Endodermal cell (in vitro differentiated cells): ENCODE results near the gene DGLUCY. TPM values are rescaled to one million over a fixed set of nuclear protein-coding genes. Genes with fewer than 3 reads are reported as not detected.
"Not testable (repeated sequence)": the region's sequence is repeated elsewhere in the genome, so short reads cannot be mapped to it uniquely, and the experiment has no call there.

Experiments used
- DNase-seq: peaks from one replicate; pipeline ENCODE4 v3.0.0-alpha.2; 2017
- H3K27ac ChIP-seq: 2 replicates; pipeline ENCODE4 v1.5.1; 2013; ENCODE audit warnings: mild to moderate bottlenecking, low read depth, low read length, moderate library complexity
- H3K27me3 ChIP-seq: 2 replicates; pipeline ENCODE4 v1.6.1; 2013; ENCODE audit warnings: mild to moderate bottlenecking, low read length, moderate library complexity; ENCODE audit not compliant: insufficient read depth, control insufficient read depth, poor library complexity, severe bottlenecking
- H3K36me3 ChIP-seq: 2 replicates; pipeline ENCODE4 v1.7.0; 2013; ENCODE audit warnings: mild to moderate bottlenecking, low read length, moderate library complexity; ENCODE audit not compliant: control insufficient read depth, insufficient read depth
- H3K4me1 ChIP-seq: one replicate; pipeline ENCODE4 v1.7.0; 2013; ENCODE audit warnings: low read length; ENCODE audit not compliant: control insufficient read depth, insufficient read depth
- H3K4me3 ChIP-seq: 2 replicates; pipeline ENCODE4 v1.5.1; 2013; ENCODE audit warnings: mild to moderate bottlenecking, low read length, moderate library complexity
- H3K9ac ChIP-seq: 2 replicates; pipeline ENCODE4 v1.6.1; 2013; ENCODE audit warnings: mild to moderate bottlenecking, low read length, moderate library complexity; ENCODE audit not compliant: poor library complexity, severe bottlenecking; ENCODE audit errors: extremely low read depth
- H3K9me3 ChIP-seq: 2 replicates; pipeline ENCODE4 v1.6.1; 2013; ENCODE audit warnings: mild to moderate bottlenecking, low read length, moderate library complexity; ENCODE audit not compliant: control insufficient read depth
- H3K27ac Mint-ChIP-seq: 2 replicates; pipeline ENCODE4 v1.8.0; 2020; ENCODE audit warnings: mixed read lengths
- H3K27me3 Mint-ChIP-seq: 2 replicates; pipeline ENCODE4 v1.8.0; 2021; ENCODE audit warnings: mild to moderate bottlenecking, mixed read lengths; ENCODE audit not compliant: insufficient read depth
- H3K36me3 Mint-ChIP-seq: 2 replicates; pipeline ENCODE4 v1.8.0; 2020; ENCODE audit warnings: low read depth, mixed read lengths
- H3K4me1 Mint-ChIP-seq: 2 replicates; pipeline ENCODE4 v1.8.0; 2020; ENCODE audit warnings: mixed read lengths
- H3K4me3 Mint-ChIP-seq: 2 replicates; pipeline ENCODE4 v1.8.0; 2020; ENCODE audit warnings: mild to moderate bottlenecking, moderate library complexity, mixed read lengths
- H3K9me3 Mint-ChIP-seq: 2 replicates; pipeline ENCODE4 v1.8.0; 2020; ENCODE audit warnings: mild to moderate bottlenecking, mixed read lengths
- CTCF ChIP-seq: fragments of 200-600 bp; sonication (generic); conservative IDR thresholded peaks from 2 replicates; pipeline ENCODE4 v1.5.0; 2021; ENCODE audit warnings: antibody characterized with exemption, mild to moderate bottlenecking
- WGBS, 2 experiments: methylation state at CpG; one replicate each; pipeline versions ENCODE4 v1.1.5 to v1.1.7; 2013; ENCODE audit warnings: missing lambda C conversion rate in 2 of 2, mixed read lengths in 1 of 2; ENCODE audit not compliant: insufficient coverage in 1 of 2, insufficient read length in 1 of 2; 5-methylcytosine and 5-hydroxymethylcytosine counted together
- total RNA-seq, 2 donors: library from RNA; stranded (reverse); fragmentation: NEBNext Ultra II Directional in 1 of 2; extraction: Animal tissue kit (Norgen Biotek cat#: 25700) in 1 of 2; gene quantifications; 2 replicates in 1 of 2; 3 replicates in 1 of 2; pipeline ENCODE4 v1.2.1, GENCODE V29; 2021

Gene DGLUCY
- total RNA-seq, 2 donors from 2014 or later = 26.7 to 33.9 TPM

DNA sequence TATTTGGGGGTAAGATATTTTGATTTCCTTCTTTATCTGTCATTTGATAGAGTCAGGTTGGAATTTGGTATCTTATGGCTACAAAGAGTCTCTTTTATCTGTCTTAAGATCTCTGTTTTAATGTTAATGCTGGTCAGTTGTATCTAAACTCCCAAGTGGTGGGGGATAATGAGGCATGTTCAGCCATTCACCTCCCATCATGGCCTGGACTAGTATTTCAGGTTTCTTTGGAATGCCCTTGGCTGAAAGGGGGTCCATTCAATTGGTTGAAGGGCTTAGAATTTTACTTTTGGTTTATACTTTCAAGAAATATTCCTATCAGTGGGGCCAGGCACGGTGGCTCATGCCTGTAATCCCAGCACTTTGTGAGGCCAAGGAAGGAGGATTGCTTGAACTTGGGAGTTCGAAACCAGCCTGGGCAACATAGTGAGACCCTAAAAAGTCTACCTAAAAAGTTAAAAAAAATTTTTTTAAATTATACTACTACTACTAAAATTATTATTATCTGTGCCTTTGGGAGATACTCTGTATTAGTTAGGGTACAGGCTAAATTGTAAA is 4.7 kb downstream of the DGLUCY start:
- Histone ChIP-seq H3K9me3 (peaks cover 7% of the 10 kb centered on the region), H3K4me1 (peaks cover 10% of the 10 kb centered on the region), H3K4me3 (peak overlapping the region; percentile 13), H3K36me3 (no peaks in the 10 kb centered on the region), H3K27ac (no peak overlapping the region), H3K9ac (no peak overlapping the region), H3K27me3 (no peaks in the 10 kb centered on the region)
- Mint-ChIP-seq H3K4me1 (peaks cover 25% of the 10 kb centered on the region), H3K9me3 (peaks cover 4% of the 10 kb centered on the region), H3K27ac (no peak overlapping the region), H3K27me3 (no peaks in the 10 kb centered on the region), H3K36me3 (peaks cover 26% of the 10 kb centered on the region), H3K4me3 (no peak overlapping the region)
- DNase-seq = no peak
- no peak for TF ChIP-seq CTCF
- 89% methylated on average over 2 of the region's 2 CpGs; no CpG with 5 or more reads in 1 of the 2 experiments for WGBS, 2 experiments

- H3K4me1 Mint-ChIP-seq = peaks cover 13% of the 10 kb centered on the region
- Histone ChIP-seq H3K9me3 (peaks cover 7% of the 10 kb centered on the region), H3K36me3 (no peaks in the 10 kb centered on the region), H3K27me3 (no peaks in the 10 kb centered on the region), H3K4me3 (no peak overlapping the region), H3K9ac (no peak overlapping the region), H3K27ac (no peak overlapping the region), H3K4me1 (peaks cover 2% of the 10 kb centered on the region)
- peaks cover 4% of the 10 kb centered on the region for H3K9me3 Mint-ChIP-seq
- TF ChIP-seq CTCF = no peak
- no peak overlapping the region for H3K4me3 Mint-ChIP-seq
- H3K36me3 Mint-ChIP-seq = peaks cover 30% of the 10 kb centered on the region
- 91 to 98% methylated on average over 6 to 8 of the region's 8 CpGs for WGBS, 2 experiments
- H3K27me3 Mint-ChIP-seq = no peaks in the 10 kb centered on the region
- no peak for DNase-seq
- no peak overlapping the region for H3K27ac Mint-ChIP-seq
These were observed 5.9 kb downstream of the DGLUCY start for GRCh38 chr14:91119556-91120311.

- Histone ChIP-seq H3K9me3 (peaks cover 11% of the 10 kb centered on the region), H3K4me3 (no peak overlapping the region), H3K36me3 (no peaks in the 10 kb centered on the region), H3K9ac (no peak overlapping the region), H3K4me1 (no peaks in the 10 kb centered on the region), H3K27ac (no peak overlapping the region), H3K27me3 (no peaks in the 10 kb centered on the region)
- no peak overlapping the region for H3K4me3 Mint-ChIP-seq
- no peaks in the 10 kb centered on the region for H3K27me3 Mint-ChIP-seq
- peak overlapping the region; percentile 75 for H3K27ac Mint-ChIP-seq
- H3K36me3 Mint-ChIP-seq = peaks cover 48% of the 10 kb centered on the region
- 94 to 98% methylated on average over 8 of the region's 8 CpGs for WGBS, 2 experiments
- DNase-seq = no peak
- no peaks in the 10 kb centered on the region for H3K4me1 Mint-ChIP-seq
- H3K9me3 Mint-ChIP-seq = peaks cover 2% of the 10 kb centered on the region
- no peak for TF ChIP-seq CTCF
These were observed 9.3 kb downstream of the DGLUCY start for GRCh38 chr14:91123201-91123600.

- H3K9me3 ChIP-seq, H3K36me3 ChIP-seq, H3K4me1 ChIP-seq, H3K9me3 Mint-ChIP-seq, H3K27ac ChIP-seq, H3K9ac ChIP-seq, H3K4me3 Mint-ChIP-seq, H3K27me3 Mint-ChIP-seq, H3K4me1 Mint-ChIP-seq, H3K27me3 ChIP-seq, H3K4me3 ChIP-seq, DNase-seq: not testable (repeated sequence)
- 94 to 96% methylated on average over 4 to 5 of the region's 5 CpGs for WGBS, 2 experiments
- Mint-ChIP-seq H3K36me3 (peaks cover 40% of the 10 kb centered on the region), H3K27ac (peak overlapping the region; percentile 19)
These were observed 10.8 kb downstream of the DGLUCY start for GRCh38 chr14:91124406-91125270.
